ENCODE measurements around the gene LRRC3. TPM values are rescaled to one million over a fixed set of nuclear protein-coding genes. Genes with fewer than 3 reads are reported as not detected.
A peak's percentile ranks its signal among the peaks of the same experiment; 100 is the strongest.

The LRRC3 gene
- total RNA-seq, 4 donors from 2014 or later: 1.4 to 4.4 (median 3.6) TPM

- DNase-seq (ENCODE audit: low spot score): no peak
- ATAC-seq (ENCODE audit: low FRiP score): peak; percentile 21
- no peak for TF ChIP-seq CTCF (IDR thresholded peaks at IDR 0.05)
These were observed 359 bp downstream of the LRRC3 start for GRCh38 chr21:44455524-44456213.

GRCh38 chr21:44456214-44456914 is 1.1 kb downstream of the LRRC3 start:
- DNase-seq (ENCODE audit: low spot score): no peak
- no peak for ATAC-seq (ENCODE audit: low FRiP score)
- TF ChIP-seq CTCF (IDR thresholded peaks at IDR 0.05): no peak

- no peak for TF ChIP-seq CTCF (IDR thresholded peaks at IDR 0.05)
- no peak for DNase-seq (ENCODE audit: low spot score)
- no peak for ATAC-seq (ENCODE audit: low FRiP score)
These were observed 1.8 kb downstream of the LRRC3 start for GRCh38 chr21:44456915-44457736.

GRCh38 chr21:44458971-44459711 is 3.8 kb downstream of the LRRC3 start:
- TF ChIP-seq CTCF (IDR thresholded peaks at IDR 0.05): no peak
- no peak for DNase-seq (ENCODE audit: low spot score)
- no peak for ATAC-seq (ENCODE audit: low FRiP score)

GRCh38 chr21:44459712-44460440 is 4.6 kb downstream of the LRRC3 start:
- no peak for TF ChIP-seq CTCF (IDR thresholded peaks at IDR 0.05)
- no peak for DNase-seq (ENCODE audit: low spot score)
- ATAC-seq (ENCODE audit: low FRiP score): no peak

- no peak for TF ChIP-seq CTCF (IDR thresholded peaks at IDR 0.05)
- DNase-seq (ENCODE audit: low spot score) (no peak), ATAC-seq (ENCODE audit: low FRiP score) (no peak)
These were observed 5.1 kb downstream of the LRRC3 start for GRCh38 chr21:44460441-44460755.

Data from omental fat pad (tissue), 4 donors.